HG03460 (cell line): ENCODE measurements around the gene SUPT20H.
"Not testable (repeated sequence)": the region's sequence is repeated elsewhere in the genome, so short reads cannot be mapped to it uniquely, and the experiment has no call there.

Source experiments
- ATAC-seq: cut with Tn5 transposase; IDR thresholded peaks from one replicate; pipeline ENCODE4 v1.9.1; 2021; ENCODE audit not compliant: unreplicated experiment

SUPT20H gene

DNA sequence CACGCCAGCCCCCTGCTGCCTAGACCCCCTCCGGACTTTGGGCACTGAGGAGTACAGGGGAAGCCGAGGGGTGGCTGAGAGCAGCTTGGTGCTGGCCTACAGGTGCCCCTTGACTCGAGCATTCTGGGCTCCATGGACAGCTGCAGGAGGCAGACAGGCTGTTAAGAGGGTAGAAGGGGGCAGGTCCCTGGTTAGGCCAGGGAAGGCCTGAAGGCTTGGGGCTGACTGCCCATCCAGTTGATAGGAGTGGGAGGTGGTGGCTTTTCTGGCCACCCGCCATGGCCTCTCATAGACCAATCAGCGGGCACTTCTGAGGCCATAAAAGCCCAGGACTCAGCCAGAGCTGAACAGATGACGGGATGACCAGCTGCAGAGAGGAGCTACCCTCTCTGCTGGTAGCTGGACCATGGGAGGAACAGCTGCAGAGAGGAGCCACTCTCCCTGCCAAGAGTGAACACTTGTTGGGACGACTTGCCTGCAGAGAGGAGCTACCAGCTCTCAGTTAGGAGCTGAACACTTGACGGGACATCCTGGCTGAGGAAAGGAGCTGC is 10.7 kb upstream of the SUPT20H start:
- no peak for ATAC-seq

DNA sequence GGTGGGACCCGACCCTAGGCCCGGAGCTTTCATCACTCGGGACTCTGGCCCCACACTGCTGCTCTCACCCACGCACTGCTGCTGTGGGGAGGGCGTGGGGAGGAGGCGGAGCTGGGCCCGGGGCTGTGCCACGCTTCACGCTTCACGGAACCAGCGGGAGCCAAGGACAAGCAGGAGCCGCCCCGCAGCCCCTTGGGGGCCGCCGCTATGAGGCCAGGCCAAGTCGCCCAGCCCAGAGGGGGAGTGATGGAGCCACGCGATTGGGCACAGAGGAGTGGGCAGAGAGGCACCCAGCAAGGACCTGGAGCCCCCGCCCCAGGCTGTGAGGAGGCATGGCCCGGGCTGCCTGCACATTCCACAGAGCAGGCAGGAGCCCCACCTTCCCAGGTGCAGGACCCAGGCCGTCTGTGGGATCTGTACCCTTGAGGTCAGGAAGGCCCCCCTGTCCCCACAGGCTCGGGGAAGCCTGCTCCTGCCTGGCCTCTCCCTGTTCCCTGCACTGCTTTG is 10.2 kb upstream of the SUPT20H start:
- ATAC-seq: no peak

DNA sequence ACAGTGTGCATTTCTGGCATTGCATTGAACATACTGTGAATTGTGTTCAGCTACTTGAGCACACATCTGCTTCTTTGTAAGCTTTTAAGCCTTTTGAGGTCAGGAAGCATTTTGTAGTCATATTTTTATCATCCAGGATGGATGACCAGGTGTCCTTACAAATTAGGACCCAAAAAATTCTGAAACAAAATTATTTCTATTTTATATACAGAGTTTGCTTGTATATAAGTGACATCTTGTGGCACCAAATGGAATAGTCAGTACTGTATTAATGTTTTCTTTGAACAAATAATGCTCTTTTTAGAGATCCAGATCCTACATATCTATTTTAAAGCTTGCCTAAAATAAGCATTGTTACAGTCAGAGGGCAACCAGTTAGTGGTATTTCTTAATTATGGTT is 9.5 kb upstream of the SUPT20H start:
- no peak for ATAC-seq

DNA sequence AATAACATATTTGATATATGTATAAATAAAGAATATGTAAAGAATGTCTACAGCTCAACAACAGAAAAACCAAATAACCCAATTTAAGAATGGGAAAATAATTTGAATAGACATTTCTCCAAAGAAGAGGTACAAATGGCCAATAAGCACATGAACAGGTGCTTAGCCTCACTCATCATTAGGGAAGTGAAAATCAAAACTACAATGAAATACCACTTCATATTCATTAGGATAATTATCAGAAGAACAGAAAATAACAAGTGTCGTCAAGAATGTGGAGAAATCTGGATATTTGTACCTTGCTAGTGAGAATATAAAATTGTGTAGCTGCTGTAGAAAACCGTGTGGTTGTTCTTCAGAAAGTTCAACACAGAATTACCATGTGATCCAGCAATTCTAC is 8.4 kb upstream of the SUPT20H start:
- ATAC-seq: no peak

DNA sequence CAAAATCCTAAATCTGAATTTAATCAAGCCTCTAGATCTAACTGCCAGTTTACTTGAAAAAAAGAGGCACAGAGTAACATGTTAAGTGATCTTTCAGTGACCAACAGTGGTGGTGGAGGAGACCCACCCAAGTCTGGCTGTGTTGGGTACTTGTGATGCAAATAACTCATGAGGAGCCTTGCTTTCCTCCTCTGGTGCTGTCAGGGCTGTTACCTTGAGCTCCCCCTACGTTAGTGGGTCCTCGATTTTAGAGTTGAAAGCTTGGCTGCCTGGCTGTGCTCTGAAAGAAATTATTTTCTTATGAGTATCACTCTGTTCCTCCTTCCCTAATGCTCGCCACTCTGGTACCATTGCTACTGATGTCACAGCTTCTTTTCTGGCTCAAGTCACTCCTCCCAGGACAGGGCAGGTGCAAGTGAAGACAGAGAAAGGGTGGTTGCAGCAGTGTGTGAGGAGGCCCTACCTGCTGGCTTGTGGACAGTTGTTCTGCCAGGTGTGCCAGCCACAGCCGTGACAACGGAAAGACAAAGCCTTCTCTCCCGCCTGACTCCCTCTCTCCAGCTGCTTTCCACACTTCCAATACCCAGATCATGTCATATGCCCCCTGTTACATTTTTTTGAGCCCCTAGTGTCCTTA is 6.5 kb upstream of the SUPT20H start:
- no peak for ATAC-seq

DNA sequence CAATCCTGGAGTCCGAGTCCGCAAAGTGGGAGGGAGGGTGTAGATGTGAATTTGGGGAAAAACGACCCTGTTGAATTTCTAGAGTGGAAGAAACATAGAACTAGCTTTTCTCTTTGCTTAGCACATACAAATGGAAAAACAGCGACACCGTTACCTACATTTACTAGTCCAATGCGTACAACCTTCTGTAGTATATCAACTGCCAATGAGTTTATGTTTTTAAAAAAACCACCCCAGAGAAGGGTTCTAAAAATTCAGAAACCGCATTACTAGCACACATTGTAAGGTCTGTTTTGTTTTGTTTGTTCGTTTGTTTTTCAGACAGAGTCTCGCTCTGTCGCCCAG is 332 bp upstream of the SUPT20H start:
- ATAC-seq: peak; percentile 23

DNA sequence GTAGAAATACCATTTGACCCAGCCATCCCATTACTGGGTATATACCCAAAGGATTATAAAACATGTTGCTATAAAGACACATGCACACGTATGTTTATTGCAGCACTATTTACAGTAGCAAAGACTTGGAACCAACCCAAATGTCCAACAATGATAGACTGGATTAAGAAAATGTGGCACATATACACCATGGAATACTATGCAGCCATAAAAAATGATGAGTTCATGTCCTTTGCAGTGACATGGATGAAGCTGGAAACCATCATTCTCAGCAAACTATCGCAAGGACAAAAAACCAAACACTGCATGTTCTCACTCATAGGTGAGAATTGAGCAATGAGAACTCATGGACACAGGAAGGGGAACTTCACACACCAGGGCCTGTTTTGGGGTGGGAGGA is 3.3 kb downstream of the SUPT20H start:
- not testable (repeated sequence) for ATAC-seq

DNA sequence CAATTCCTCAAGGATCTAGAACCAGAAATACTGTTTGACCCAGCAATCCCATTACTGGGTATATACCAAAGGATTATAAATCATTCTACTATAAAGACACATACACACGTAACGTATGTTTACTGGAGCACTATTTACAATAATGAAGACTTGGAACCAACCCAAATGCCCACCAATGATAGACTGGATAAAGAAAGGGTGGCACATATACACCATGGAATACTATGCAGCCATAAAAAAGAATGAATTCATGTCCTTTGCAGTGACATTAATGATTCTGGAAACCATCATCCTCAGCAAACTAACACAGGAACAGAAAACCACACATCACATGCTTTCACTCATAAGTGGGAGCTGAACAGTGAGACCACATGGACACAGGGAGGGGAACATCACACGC is 6.4 kb downstream of the SUPT20H start:
- not testable (repeated sequence) for ATAC-seq

DNA sequence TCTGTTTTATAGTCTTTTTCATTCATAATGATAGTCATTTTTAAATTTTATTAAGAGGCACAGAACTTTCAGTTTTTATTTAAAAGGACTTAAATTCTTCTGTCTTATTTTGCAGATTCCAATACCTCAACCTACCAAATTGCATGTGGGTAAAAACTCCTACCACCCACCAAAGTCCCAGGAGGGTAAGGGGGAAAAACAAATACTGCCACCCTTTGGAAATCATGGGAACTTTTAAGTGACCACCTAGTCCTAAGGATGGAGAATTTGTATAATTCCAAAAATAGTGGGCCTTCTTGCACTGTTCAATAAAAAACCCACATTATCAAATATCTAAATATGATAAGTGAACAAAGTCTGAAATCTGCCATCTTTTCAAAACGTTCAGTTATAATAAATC is 9.7 kb downstream of the SUPT20H start:
- no peak for ATAC-seq

DNA sequence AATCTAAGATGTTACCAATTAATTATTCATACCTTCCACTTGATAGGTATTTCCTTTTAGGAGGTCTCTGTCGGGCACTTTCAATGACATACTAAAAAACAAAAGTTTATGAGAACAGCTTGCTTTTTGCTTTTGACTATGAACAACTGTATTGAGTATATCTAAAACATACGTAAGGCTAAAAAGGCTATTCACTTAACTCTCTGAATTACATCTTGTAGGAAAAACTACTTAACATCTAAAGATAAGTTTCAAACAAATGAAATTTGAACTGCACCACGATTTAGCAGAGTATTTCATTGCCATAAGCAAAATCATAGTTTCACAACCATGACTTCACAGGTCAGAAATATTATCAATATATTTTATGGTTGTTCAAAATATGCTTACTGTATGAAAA is 11.6 kb downstream of the SUPT20H start:
- no peak for ATAC-seq

DNA sequence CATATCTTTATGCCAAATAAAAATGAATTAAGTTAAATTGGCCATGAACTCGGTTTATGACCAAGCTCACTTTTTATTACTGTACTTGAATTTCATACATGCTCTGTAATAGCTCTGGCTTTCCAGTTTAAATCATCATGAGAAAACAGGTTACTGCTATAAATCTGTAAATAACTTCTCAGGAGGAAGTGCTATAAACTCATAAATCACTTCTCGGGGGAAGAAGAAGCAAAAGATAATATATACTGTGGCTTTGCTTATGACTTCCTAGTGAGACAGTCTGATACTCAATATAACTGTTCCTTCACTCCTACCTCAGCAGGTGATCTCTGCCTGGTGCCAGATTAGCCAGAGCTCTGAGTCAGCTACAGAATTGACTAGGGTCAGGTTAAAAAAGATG is 12.5 kb downstream of the SUPT20H start:
- no peak for ATAC-seq

DNA sequence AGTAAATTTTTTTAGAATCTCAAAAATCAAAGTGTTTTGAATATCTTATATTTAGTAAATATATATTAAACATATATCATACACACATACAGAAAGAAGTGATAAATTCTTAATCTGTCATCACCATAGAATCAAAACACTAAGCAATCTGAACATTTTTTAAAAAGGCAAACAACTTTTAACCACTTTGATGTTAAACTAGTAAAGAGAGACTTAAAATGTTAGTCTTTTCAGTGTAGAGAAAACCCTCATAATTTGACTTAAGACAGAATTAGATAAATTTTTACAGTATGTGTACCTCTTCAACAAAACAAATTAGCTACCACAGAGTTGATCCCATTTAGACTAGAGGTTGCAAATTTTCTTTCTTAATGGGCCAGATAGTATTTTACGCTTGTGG is 13.4 kb downstream of the SUPT20H start:
- no peak for ATAC-seq

DNA sequence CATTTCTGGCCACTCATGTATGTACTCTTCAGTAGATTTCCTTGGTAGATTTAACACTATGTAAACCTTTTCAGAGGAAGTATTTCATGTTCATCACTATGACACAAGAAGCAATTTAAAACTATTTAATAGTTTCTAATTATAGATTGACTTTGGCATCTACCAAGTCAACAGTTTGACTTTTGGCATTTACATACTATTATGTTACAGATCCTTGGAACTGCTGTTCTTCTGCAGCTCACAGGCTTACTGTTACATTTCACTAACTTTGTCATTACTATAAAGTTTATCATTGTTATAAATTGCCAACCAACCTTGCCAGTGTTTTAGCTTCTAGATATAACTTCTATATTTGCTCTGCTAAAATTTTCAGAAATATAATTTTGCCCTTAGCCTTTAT is 18.7 kb downstream of the SUPT20H start:
- ATAC-seq: no peak

DNA sequence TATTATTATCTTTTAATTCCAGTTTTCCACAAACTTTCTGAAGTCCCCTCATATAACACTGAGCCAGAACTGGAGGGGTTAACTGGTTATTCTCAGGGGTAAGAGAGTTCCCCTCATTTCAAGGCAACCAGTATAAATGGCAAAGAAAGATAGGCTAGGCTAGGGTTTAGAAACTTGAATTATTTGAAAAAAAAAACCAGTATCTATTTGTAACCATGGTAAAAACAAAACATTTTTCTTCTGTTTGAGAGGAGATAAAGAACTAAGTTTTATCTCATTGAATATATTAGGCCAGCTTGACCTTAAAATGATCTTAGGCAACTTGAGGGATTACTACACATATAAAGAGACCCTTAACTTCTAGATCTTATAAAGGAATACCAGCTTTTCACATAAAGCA is 19.6 kb downstream of the SUPT20H start:
- no peak for ATAC-seq

DNA sequence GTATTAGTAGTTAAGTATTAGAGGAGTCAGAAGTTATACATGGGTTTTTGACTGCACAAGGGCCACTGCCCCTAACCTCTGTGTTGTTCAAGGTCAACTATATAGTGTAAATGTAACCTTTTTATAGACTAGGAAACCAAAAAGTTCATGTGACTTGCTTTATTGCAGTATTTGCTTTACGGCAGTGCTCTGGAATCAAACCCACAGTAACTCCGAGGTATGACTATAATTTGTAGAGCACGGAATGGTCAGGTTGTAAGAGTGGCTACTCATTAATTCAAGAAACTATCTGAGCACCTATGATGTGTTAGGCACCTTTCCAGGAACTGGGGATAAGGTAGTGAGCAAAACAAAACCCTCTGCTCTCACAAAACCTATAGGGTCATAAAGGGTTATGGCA is 22.2 kb downstream of the SUPT20H start:
- no peak for ATAC-seq

DNA sequence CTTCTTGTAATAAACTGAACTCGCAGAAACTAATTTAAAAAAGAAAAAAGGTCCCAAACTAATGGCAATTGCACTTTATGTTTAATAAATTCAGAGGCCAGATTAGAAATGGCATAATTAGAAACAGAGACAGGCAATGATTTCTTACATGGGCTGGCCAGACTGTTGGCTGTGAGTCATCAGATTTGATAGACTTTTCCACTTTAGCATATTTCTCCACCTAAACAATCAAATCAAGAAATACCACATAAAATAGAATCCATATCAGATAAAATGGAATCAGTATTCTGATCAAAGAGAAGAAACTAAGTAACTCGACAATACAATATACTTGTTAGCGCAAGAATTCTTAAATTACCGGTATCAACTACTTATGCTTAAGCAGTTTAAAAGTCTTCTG is 29.9 kb downstream of the SUPT20H start:
- ATAC-seq: no peak

DNA sequence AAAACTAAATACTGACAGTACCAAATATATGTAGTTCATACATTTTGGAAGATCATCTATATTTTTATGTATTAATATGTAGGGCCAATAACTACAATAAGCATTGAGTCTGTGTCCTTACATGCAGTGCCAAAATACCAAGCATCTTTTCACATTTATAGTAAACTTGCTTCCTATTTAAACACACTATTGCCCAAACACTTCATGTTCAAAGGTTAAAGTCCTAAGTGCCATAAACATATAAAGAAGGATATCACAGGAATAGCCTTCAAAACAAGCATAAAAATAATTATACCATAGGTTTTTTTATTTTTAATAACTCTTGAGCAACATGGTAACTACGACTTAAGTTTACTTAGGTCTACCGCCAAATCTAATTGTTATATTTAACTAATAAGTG is 31.8 kb downstream of the SUPT20H start:
- ATAC-seq: no peak

DNA sequence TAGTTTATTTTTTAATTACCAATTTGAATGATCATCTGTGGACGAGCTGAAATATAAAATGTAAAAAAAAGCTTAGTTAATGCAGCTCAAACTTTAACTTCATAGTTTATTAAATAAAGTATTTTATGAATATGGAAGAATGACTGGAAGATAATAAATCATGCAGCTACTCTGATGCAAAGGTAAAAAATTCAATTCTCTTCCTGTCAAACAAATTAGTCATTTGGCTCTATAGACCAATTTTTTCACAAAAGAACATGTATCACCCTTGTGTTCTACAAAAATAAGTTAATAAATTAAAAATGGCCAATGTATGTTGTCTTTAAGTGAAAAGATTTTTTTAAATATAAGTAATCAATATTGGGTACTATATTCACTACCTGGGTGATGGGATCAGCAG is 32.7 kb downstream of the SUPT20H start:
- no peak for ATAC-seq

DNA sequence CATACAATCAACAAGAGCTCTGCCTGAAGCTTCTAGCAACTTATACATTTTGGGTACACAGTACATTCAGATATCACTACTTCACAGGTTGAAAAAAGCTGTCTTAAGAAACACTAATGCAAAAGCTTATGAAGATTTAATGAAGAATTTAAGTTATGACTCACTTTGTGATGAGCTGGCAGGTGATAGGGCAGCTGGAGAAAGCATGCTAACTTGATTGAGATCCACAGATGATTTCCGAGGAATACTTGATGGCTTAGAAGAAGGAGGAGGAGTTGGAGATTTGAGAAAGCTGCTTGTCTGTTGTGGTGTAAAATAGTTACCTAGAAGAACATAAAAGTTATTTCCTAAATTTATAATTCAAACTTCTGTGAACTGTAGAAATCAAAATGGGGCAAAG is 35.6 kb downstream of the SUPT20H start:
- no peak for ATAC-seq

DNA sequence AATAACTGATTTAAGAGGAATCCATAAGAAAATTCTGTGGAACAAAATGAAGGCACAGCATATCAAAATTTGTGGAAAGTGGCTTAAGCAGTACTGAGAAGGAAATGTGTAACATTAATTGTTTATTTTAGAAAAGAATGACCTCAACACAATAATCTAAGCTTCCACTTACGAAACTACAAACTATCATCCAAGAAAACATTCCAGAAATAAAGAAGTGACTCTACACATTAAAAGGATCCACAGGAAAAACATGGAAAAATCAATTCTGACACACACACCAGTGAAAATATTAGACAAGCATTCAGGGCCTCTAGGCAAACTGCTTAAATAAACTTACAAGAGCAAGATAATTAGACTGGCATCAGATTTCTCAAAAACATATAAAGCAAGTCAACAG is 44.9 kb downstream of the SUPT20H start:
- ATAC-seq: no peak

DNA sequence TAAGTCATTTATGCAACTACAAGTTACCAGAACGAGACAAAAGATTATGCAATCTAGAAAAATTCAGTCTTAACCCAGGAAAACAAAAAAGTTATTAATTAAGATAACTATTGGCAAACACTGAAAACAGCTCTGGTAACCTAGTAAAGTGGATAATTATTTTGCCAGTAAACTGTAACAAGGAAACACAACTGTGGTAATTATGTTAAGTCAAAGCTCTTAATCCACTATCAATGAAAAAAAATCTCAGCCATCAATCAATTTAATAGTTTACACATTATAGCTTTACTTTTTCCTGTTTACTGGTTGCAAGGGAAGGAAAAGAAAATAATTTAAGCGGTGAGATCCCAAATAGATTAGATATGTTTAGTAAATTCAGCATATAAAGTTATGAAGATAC is 47.7 kb downstream of the SUPT20H start:
- ATAC-seq: no peak

DNA sequence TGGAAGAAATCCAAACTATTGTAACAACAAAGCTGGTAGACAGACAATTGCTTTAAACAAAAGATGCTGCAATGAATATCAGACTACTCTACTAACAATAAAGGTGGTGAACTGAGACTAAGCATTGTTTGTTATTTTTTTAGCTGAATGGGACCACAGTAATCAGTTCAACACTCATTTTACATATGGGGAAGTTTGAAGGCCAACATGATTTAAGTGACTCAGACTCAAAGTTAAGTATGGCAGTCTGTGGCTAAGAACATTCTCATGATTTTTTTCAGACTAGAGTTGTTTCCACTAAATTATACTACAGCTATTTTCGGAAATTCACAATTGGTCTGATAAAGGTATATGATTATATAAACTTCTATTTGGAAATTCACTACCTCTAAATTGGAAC is 48.5 kb downstream of the SUPT20H start:
- no peak for ATAC-seq

DNA sequence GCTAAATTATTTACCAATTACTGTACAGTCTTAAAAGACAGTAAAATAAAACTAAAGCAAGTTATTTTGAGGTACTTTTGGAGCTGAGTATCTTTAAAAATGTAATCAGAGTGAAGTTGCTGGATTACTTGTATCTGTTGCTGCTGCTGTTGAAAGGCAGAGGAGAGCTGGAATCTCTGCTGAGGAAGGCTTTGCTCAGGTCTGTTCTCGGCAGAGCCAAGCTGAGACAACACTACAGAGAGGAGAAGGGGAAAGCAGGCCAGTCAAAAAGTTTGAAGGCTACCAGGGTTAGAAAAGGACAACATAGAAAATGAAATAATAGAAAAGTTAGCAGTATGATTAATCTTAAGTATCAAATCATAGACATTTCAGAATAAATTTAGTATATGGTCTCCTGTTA is 49.1 kb downstream of the SUPT20H start:
- ATAC-seq: no peak
